ENCODE data around the gene RAPGEF4. TPM values are rescaled to one million over a fixed set of nuclear protein-coding genes. Genes with fewer than 3 reads are reported as not detected.
A peak's percentile ranks its signal among the peaks of the same experiment; 100 is the strongest.

Gene RAPGEF4
- total and polyA plus RNA-seq, 9 of the 15 experiments (the other 6 are each of a cell fraction or from before 2014, with no cell fraction given): 0.04 to 0.33 (median 0.13) TPM; not detected in 6

DNA sequence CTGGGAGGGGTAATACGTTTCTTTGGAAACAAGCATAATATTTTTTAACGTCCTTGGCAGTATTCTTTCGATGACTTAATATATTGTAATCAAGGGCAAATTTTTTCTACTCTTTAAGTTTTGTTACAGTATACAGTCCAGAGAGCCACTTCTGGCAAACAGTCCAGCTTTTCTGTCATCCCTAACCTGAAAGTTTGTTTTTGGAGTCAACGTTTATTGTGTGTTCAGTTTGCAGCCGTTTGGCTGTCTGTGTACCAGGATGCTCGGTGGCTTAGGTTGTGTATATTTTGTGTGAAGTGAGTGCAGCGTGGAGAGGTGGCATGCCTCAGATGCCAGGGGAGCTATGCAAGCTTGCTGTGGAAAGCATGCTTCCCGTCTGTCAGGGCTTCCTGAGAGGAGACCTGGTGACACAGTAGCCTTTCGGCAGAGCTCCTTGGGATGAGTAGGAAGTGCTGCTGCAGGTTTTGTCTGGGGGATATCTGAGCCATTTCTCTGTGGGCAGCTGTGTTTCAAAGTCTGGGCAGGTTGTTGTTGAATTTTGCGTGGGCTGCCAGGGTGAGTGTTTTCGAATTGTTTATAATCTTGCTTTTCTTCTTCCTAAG lies 354.7 kb downstream of the RAPGEF4 start:
- peak; percentile 75 for FAIRE-seq
- Histone ChIP-seq H3K36me3 (ENCODE audit: control insufficient read depth, insufficient read depth, low read length) (peaks cover 38% of the 10 kb centered on the region), H3K9me3 (replicated peaks; ENCODE audit: control insufficient read depth, insufficient read depth, low read depth, low read length) (no peaks in the 10 kb centered on the region), H2AFZ (ENCODE audit: low read depth, low read length) (peak overlapping the region; percentile 94), H3K4me3 (peak overlapping the region; percentile 18), H3K27me3 (ENCODE audit: control insufficient read depth in 2 of 2, insufficient read depth in 2 of 2, low read length in 2 of 2) (no peaks in the 10 kb centered on the region), H4K20me1 (replicated peaks; ENCODE audit: control insufficient read depth, insufficient read depth, low read length) (no peaks in the 10 kb centered on the region), H3K9me1 (ENCODE audit: control insufficient read depth, insufficient read depth, low read length) (no peaks in the 10 kb centered on the region), H3K9ac (ENCODE audit: insufficient read depth in 1 of 2, low read depth in 2 of 2, low read length in 2 of 2) (peak overlapping the region; percentile 73 to 85; a peak in 3 of 4 replicates), H3K27ac (ENCODE audit: extremely low read depth, low read depth, low read length) (peak overlapping the region; percentile 92), H3K79me2 (ENCODE audit: control insufficient read depth, insufficient read depth, low read length) (peaks cover 81% of the 10 kb centered on the region), H3K4me1 (replicated peaks in 1 of 2; ENCODE audit: control insufficient read depth in 2 of 2, insufficient read depth in 2 of 2, low read length in 2 of 2) (peaks cover 10 to 32% of the 10 kb centered on the region in 2 experiments; a peak in 4 of 5 replicates), H3K4me2 (ENCODE audit: insufficient read depth, low read length) (peak overlapping the region; percentile 87)
- ChIA-PET POLR2A (interaction anchor here (0.5 to 4.9 kb wide), 9 partner anchors 10 to 250 kb away, joined by 3 to 51 read pairs (median 4); no protein-coding TSS in a partner anchor), CTCF (ENCODE audit: low intra/inter-chr PET ratio) (interaction anchor here (1.0 kb wide), 1 partner anchor 120 kb away, joined by 8 read pairs; no protein-coding TSS in a partner anchor)
- 14% methylated on average over 11 of the region's 11 CpGs for WGBS (ENCODE audit: insufficient coverage, low coverage, missing lambda C conversion rate)
- in situ Hi-C loops (cut with MboI) (no loop called here), intact Hi-C loops (cut with micrococcal nuclease) (loop anchor here (2.0 kb wide), 1 partner anchor 264 kb away; the partner anchor contains the start of gene CDCA7)
- peak in 3 of 4 experiments; percentile 30 to 64 (median 61) for DNase-seq (ENCODE audit: extremely low read depth in 1 of 4, low spot score in 3 of 4)
- ATAC-seq: peak; percentile 71
- BruUV-seq (replicated peaks): no TSS peak
- TF ChIP-seq JUNB (CRISPR knock-in tag; conservative IDR thresholded peaks at IDR 0.05) (no peak), HDAC1 (IDR thresholded peaks at IDR 0.05) (peak in 1 of 2 experiments; percentile 78; a peak in 2 of 4 replicates), SMARCE1 (IDR thresholded peaks at IDR 0.05) (0 out of 2 replicates have a peak, but pooled peaks have one; percentile 39), ZEB2 (IDR thresholded peaks at IDR 0.05) (0 out of 2 replicates have a peak, but pooled peaks have one; percentile 16), NFRKB (IDR thresholded peaks at IDR 0.05; ENCODE audit: low read depth) (peak; percentile 52; the same call in 1 of the 2 replicates), ZNF707 (CRISPR knock-in tag; conservative IDR thresholded peaks at IDR 0.05) (no peak), PHF21A (IDR thresholded peaks at IDR 0.05; ENCODE audit: borderline replicate concordance, low read depth) (no peak), RBFOX2 (IDR thresholded peaks at IDR 0.05; ENCODE audit: low read depth, low read length) (0 out of 2 replicates have a peak, but pooled peaks have one; percentile 10), HDGF (IDR thresholded peaks at IDR 0.05) (0 out of 2 replicates have a peak, but pooled peaks have one; percentile 40), TAF7 (tag; IDR thresholded peaks at IDR 0.05) (0 out of 2 replicates have a peak, but pooled peaks have one; percentile 10), SNRNP70 (optimal IDR thresholded peaks at IDR 0.05; ENCODE audit: low read depth, low read length) (no peak), TBP (optimal IDR thresholded peaks at IDR 0.05; ENCODE audit: low read depth, low read length) (peak; percentile 11), JUND (IDR thresholded peaks at IDR 0.05; ENCODE audit: borderline replicate concordance, low read depth, low read length) (no peak; the same call in 1 of the 2 replicates), JUND (tag; IDR thresholded peaks at IDR 0.05; ENCODE audit: borderline replicate concordance, low read depth, low read length) (no peak), POLR2A (conservative IDR thresholded peaks at IDR 0.05) (0 out of 2 replicates have a peak, but pooled peaks have one; percentile 35)
- TF ChIP-seq, protein P1, sequence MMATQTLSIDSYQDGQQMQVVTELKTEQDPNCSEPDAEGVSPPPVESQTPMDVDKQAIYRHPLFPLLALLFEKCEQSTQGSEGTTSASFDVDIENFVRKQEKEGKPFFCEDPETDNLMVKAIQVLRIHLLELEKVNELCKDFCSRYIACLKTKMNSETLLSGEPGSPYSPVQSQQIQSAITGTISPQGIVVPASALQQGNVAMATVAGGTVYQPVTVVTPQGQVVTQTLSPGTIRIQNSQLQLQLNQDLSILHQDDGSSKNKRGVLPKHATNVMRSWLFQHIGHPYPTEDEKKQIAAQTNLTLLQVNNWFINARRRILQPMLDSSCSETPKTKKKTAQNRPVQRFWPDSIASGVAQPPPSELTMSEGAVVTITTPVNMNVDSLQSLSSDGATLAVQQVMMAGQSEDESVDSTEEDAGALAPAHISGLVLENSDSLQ (IDR thresholded peaks at IDR 0.05): peak; percentile 30; the same call in 1 of the 2 replicates
- TF ChIP-seq, protein P2, sequence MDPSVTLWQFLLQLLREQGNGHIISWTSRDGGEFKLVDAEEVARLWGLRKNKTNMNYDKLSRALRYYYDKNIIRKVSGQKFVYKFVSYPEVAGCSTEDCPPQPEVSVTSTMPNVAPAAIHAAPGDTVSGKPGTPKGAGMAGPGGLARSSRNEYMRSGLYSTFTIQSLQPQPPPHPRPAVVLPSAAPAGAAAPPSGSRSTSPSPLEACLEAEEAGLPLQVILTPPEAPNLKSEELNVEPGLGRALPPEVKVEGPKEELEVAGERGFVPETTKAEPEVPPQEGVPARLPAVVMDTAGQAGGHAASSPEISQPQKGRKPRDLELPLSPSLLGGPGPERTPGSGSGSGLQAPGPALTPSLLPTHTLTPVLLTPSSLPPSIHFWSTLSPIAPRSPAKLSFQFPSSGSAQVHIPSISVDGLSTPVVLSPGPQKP (CRISPR knock-in tag; IDR thresholded peaks at IDR 0.05): no peak
- TF ChIP-seq, protein P3, sequence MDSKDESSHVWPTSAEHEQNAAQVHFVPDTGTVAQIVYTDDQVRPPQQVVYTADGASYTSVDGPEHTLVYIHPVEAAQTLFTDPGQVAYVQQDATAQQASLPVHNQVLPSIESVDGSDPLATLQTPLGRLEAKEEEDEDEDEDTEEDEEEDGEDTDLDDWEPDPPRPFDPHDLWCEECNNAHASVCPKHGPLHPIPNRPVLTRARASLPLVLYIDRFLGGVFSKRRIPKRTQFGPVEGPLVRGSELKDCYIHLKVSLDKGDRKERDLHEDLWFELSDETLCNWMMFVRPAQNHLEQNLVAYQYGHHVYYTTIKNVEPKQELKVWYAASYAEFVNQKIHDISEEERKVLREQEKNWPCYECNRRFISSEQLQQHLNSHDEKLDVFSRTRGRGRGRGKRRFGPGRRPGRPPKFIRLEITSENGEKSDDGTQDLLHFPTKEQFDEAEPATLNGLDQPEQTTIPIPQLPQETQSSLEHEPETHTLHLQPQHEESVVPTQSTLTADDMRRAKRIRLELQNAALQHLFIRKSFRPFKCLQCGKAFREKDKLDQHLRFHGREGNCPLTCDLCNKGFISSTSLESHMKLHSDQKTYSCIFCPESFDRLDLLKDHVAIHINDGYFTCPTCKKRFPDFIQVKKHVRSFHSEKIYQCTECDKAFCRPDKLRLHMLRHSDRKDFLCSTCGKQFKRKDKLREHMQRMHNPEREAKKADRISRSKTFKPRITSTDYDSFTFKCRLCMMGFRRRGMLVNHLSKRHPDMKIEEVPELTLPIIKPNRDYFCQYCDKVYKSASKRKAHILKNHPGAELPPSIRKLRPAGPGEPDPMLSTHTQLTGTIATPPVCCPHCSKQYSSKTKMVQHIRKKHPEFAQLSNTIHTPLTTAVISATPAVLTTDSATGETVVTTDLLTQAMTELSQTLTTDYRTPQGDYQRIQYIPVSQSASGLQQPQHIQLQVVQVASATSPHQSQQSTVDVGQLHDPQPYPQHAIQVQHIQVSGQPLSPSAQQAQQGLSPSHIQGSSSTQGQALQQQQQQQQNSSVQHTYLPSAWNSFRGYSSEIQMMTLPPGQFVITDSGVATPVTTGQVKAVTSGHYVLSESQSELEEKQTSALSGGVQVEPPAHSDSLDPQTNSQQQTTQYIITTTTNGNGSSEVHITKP (IDR thresholded peaks at IDR 0.05; ENCODE audit: partially characterized antibody): peak; percentile 34

Data from K562 (cell line).